ENCODE data around the gene APPBP2. TPM values are rescaled to one million over a fixed set of nuclear protein-coding genes. Genes with fewer than 3 reads are reported as not detected.

The APPBP2 gene
- total RNA-seq, 1 experiment from 2014 or later = 25.3 TPM

DNA sequence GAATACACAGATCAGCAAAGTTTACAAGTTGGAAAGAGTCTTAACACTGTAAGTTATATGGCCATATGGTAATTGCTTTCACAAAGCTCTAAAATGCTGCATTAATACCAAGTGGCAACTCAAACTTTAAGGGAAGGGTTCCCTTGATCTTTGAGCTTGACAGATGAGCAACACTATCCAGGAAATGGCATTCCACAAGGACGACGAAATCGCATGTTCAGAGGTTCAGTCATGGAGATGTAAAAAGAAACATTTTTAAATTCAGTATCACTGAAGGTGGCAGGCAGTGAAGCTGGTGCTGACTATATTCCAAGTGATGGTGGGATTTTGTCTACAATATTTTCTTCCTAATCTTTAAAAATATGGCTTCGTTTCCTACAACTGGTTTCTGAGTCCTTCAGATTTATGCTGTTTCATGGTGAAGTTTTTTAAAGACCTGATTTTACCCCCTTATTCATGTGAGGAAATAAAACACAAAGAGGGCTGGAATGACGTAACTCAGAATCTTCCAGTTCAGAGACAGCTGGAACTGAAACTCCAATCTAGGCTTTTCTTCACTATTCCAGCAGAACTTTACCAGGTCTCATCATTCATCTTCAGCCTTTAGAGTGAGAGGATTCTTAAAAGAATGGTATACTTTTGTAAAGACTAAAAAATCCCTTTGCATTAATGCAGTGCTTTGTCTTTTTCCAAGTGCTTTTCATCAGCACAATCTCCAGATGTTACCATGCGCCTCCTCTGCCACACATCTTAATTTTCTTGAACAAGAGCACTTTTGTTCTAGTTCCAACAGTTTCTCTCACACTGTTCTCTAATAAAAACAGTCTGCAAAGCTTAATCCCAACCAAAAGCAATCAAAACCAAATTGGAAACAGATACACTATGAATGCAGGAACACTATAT lies 83.5 kb downstream of the APPBP2 start:
- H3K4me3 Mint-ChIP-seq (ENCODE audit: unreplicated experiment) = no peak overlapping the region
- no peak overlapping the region for H3K27ac Mint-ChIP-seq (ENCODE audit: unreplicated experiment)
- CTCF ChIA-PET = no interaction called here

DNA sequence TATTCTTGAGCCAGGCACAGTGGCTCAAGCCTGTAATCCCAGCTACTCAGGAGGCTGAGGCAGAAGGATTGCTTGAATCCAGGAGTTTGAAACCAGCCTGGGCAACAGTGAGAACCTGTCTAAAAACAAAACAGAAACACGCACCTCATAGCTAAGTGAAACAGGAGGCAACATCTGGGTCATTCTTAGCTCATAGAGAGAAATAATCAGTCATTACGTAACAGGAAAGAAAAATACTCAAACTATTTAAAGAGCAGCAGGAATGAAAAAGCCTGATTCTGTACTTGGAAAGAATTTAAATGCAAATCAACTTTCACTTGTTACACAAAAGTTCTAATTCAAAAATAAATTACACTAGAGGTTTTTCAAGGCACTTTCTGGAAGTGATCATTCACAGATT lies 86.5 kb downstream of the APPBP2 start:
- H3K4me1 Mint-ChIP-seq (ENCODE audit: low read depth, unreplicated experiment) = peaks cover 9% of the 10 kb centered on the region
- CTCF ChIA-PET = interaction anchor here (1.1 kb wide), 1 partner anchor 208 kb away, joined by 6 read pairs; no protein-coding TSS in a partner anchor
- Histone ChIP-seq H3K4me3 (ENCODE audit: low read depth, low read length) (no peak overlapping the region), H3K4me1 (no peaks in the 10 kb centered on the region), H3K9me3 (no peaks in the 10 kb centered on the region), H3K36me3 (ENCODE audit: control insufficient read depth, insufficient read depth, low read length) (no peaks in the 10 kb centered on the region), H3K27me3 (replicated peaks; ENCODE audit: control insufficient read depth, insufficient read depth, low read length) (no peaks in the 10 kb centered on the region)
- no peaks in the 10 kb centered on the region for H3K9me3 Mint-ChIP-seq (ENCODE audit: unreplicated experiment)
- BruUV-seq (replicated peaks) = no TSS peak
- no peaks in the 10 kb centered on the region for H3K27me3 Mint-ChIP-seq (ENCODE audit: insufficient read depth, unreplicated experiment)
- H3K27ac Mint-ChIP-seq (ENCODE audit: unreplicated experiment) = no peak overlapping the region
- H3K36me3 Mint-ChIP-seq (ENCODE audit: insufficient read depth, unreplicated experiment) = no peaks in the 10 kb centered on the region
- no peak overlapping the region for H3K4me3 Mint-ChIP-seq (ENCODE audit: unreplicated experiment)
- intact Hi-C loops (cut with micrococcal nuclease; ENCODE audit: unreplicated experiment) = no loop called here
- POLR2A ChIA-PET = no interaction called here
- TF ChIP-seq, protein P1, sequence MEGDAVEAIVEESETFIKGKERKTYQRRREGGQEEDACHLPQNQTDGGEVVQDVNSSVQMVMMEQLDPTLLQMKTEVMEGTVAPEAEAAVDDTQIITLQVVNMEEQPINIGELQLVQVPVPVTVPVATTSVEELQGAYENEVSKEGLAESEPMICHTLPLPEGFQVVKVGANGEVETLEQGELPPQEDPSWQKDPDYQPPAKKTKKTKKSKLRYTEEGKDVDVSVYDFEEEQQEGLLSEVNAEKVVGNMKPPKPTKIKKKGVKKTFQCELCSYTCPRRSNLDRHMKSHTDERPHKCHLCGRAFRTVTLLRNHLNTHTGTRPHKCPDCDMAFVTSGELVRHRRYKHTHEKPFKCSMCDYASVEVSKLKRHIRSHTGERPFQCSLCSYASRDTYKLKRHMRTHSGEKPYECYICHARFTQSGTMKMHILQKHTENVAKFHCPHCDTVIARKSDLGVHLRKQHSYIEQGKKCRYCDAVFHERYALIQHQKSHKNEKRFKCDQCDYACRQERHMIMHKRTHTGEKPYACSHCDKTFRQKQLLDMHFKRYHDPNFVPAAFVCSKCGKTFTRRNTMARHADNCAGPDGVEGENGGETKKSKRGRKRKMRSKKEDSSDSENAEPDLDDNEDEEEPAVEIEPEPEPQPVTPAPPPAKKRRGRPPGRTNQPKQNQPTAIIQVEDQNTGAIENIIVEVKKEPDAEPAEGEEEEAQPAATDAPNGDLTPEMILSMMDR (IDR thresholded peaks at IDR 0.05; ENCODE audit: insufficient read depth in 1 of 2, low read depth in 1 of 2, low read length in 1 of 2, severe bottlenecking in 1 of 2, unreplicated experiment in 1 of 2) = no peak
- no peak for DNase-seq

More for the DNA sequence above, 83.5 kb downstream of the APPBP2 start:
- POLR2A ChIA-PET = no interaction called here
- TF ChIP-seq, protein P1 (IDR thresholded peaks at IDR 0.05; ENCODE audit: insufficient read depth in 1 of 2, low read depth in 1 of 2, low read length in 1 of 2, severe bottlenecking in 1 of 2, unreplicated experiment in 1 of 2) = no peak
- H3K9me3 ChIP-seq = no peaks in the 10 kb centered on the region
- Mint-ChIP-seq H3K9me3 (ENCODE audit: unreplicated experiment) (no peaks in the 10 kb centered on the region), H3K36me3 (ENCODE audit: insufficient read depth, unreplicated experiment) (peaks cover 6% of the 10 kb centered on the region), H3K27me3 (ENCODE audit: insufficient read depth, unreplicated experiment) (no peaks in the 10 kb centered on the region), H3K4me1 (ENCODE audit: low read depth, unreplicated experiment) (no peaks in the 10 kb centered on the region)
- no peaks in the 10 kb centered on the region for H3K27me3 ChIP-seq (replicated peaks; ENCODE audit: control insufficient read depth, insufficient read depth, low read length)
- H3K36me3 ChIP-seq (ENCODE audit: control insufficient read depth, insufficient read depth, low read length) = no peaks in the 10 kb centered on the region
- no TSS peak for BruUV-seq (replicated peaks)
- no peaks in the 10 kb centered on the region for H3K4me1 ChIP-seq
- DNase-seq = no peak
- intact Hi-C loops (cut with micrococcal nuclease; ENCODE audit: unreplicated experiment) = no loop called here
- no peak overlapping the region for H3K4me3 ChIP-seq (ENCODE audit: low read depth, low read length)

DNA sequence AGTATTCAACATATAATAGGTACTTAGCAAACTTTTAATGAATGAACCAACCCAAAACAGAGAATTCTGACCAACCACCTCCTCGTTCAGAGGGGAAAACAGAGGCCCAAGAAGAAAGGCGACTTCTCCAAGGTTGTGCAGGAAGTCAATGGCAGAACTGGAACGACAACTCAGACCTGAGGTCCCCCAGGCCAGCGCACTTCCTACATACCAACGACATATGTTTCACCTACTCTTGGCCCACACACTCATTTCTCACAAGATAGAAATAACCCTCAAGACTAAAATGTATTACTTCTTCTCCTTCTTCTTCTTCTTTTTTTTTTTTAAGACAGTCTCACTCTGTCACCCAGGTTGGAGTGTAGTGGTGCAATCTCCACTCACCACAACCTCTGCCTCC lies 89.4 kb downstream of the APPBP2 start:
- DNase-seq = no peak
- peaks cover 8% of the 10 kb centered on the region for H3K36me3 Mint-ChIP-seq (ENCODE audit: insufficient read depth, unreplicated experiment)
- H3K27me3 ChIP-seq (replicated peaks; ENCODE audit: control insufficient read depth, insufficient read depth, low read length) = no peaks in the 10 kb centered on the region
- no peaks in the 10 kb centered on the region for H3K36me3 ChIP-seq (ENCODE audit: control insufficient read depth, insufficient read depth, low read length)
- no TSS peak for BruUV-seq (replicated peaks)
- no peak overlapping the region for H3K4me3 Mint-ChIP-seq (ENCODE audit: unreplicated experiment)
- H3K4me3 ChIP-seq (ENCODE audit: low read depth, low read length) = no peak overlapping the region
- peaks cover 11% of the 10 kb centered on the region for H3K9me3 ChIP-seq
- intact Hi-C loops (cut with micrococcal nuclease; ENCODE audit: unreplicated experiment) = loop anchor here (1.0 to 2.0 kb wide), 4 partner anchors 14 to 293 kb away; partner anchors contain the start of genes CHCT1 and USP32
- H3K4me1 ChIP-seq = no peaks in the 10 kb centered on the region
- ChIA-PET POLR2A (no interaction called here), CTCF (no interaction called here)
- no peak overlapping the region for H3K27ac Mint-ChIP-seq (ENCODE audit: unreplicated experiment)
- H3K9me3 Mint-ChIP-seq (ENCODE audit: unreplicated experiment) = peaks cover 22% of the 10 kb centered on the region
- TF ChIP-seq, protein P1 (IDR thresholded peaks at IDR 0.05; ENCODE audit: insufficient read depth in 1 of 2, low read depth in 1 of 2, low read length in 1 of 2, severe bottlenecking in 1 of 2, unreplicated experiment in 1 of 2) = no peak
- peaks cover 9% of the 10 kb centered on the region for H3K4me1 Mint-ChIP-seq (ENCODE audit: low read depth, unreplicated experiment)
- H3K27me3 Mint-ChIP-seq (ENCODE audit: insufficient read depth, unreplicated experiment) = no peaks in the 10 kb centered on the region

Measured in Caco-2 (cell line).